Measurements from ENCODE around the gene ID4. TPM values are rescaled to one million over a fixed set of nuclear protein-coding genes. Genes with fewer than 3 reads are reported as not detected.

The ID4 gene, protein sequence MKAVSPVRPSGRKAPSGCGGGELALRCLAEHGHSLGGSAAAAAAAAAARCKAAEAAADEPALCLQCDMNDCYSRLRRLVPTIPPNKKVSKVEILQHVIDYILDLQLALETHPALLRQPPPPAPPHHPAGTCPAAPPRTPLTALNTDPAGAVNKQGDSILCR
- total RNA-seq, result 15.8 and 18.6 TPM in 2 replicates

DNA sequence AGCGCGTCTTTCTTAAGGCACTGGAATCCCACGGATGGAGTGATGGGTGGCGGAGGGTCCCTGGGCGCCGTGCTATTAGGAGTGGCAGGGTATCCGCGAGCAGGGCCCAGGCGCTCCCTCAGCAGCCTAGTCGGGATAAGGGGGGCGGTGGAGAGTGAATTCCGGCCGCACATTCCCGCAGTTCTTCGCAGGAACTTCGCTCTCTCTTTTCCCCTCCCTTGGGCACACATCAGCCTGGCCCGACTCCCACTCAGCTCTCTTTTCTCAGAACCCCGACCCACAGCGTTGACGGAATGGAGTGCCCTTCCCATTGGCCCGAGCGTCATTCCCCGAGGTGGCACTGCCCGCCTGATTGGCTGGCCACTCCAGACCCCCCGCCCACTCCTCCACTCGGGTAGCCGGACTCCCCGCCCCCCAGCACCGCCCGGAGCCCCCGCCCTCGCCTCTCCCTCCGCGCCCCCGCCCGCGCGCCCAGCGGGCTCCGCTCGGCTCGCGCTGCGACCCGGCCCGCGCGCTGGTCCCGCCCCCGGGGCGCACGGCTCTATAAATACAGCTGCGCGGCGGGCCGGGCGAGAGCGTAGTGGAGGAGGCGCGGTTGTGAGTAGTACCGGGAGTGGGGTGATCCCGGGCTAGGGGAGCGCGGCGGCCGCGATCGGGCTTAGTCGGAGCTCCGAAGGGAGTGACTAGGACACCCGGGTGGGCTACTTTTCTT is at the start of gene ID4:
TSS of gene ID4 (plus strand) at position 572 of the 712 bp plus-strand sequence. CDS start 385 bp downstream, outside the sequence.

All from uterine smooth muscle cell (primary cell).